Endodermal cell (in vitro differentiated cells): ENCODE results near the gene GOLGA8R. TPM values are rescaled to one million over a fixed set of nuclear protein-coding genes. Genes with fewer than 3 reads are reported as not detected.
"Not testable (repeated sequence)": the region's sequence is repeated elsewhere in the genome, so short reads cannot be mapped to it uniquely, and the experiment has no call there.

Experiments used
- DNase-seq: peaks from one replicate; pipeline ENCODE4 v3.0.0-alpha.2; 2017
- H3K27ac ChIP-seq: 2 replicates; pipeline ENCODE4 v1.5.1; 2013; ENCODE audit warnings: mild to moderate bottlenecking, low read depth, low read length, moderate library complexity
- H3K27me3 ChIP-seq: 2 replicates; pipeline ENCODE4 v1.6.1; 2013; ENCODE audit warnings: mild to moderate bottlenecking, low read length, moderate library complexity; ENCODE audit not compliant: insufficient read depth, control insufficient read depth, poor library complexity, severe bottlenecking
- H3K36me3 ChIP-seq: 2 replicates; pipeline ENCODE4 v1.7.0; 2013; ENCODE audit warnings: mild to moderate bottlenecking, low read length, moderate library complexity; ENCODE audit not compliant: control insufficient read depth, insufficient read depth
- H3K4me1 ChIP-seq: one replicate; pipeline ENCODE4 v1.7.0; 2013; ENCODE audit warnings: low read length; ENCODE audit not compliant: control insufficient read depth, insufficient read depth
- H3K4me3 ChIP-seq: 2 replicates; pipeline ENCODE4 v1.5.1; 2013; ENCODE audit warnings: mild to moderate bottlenecking, low read length, moderate library complexity
- H3K9ac ChIP-seq: 2 replicates; pipeline ENCODE4 v1.6.1; 2013; ENCODE audit warnings: mild to moderate bottlenecking, low read length, moderate library complexity; ENCODE audit not compliant: poor library complexity, severe bottlenecking; ENCODE audit errors: extremely low read depth
- H3K9me3 ChIP-seq: 2 replicates; pipeline ENCODE4 v1.6.1; 2013; ENCODE audit warnings: mild to moderate bottlenecking, low read length, moderate library complexity; ENCODE audit not compliant: control insufficient read depth
- H3K27ac Mint-ChIP-seq: 2 replicates; pipeline ENCODE4 v1.8.0; 2020; ENCODE audit warnings: mixed read lengths
- H3K27me3 Mint-ChIP-seq: 2 replicates; pipeline ENCODE4 v1.8.0; 2021; ENCODE audit warnings: mild to moderate bottlenecking, mixed read lengths; ENCODE audit not compliant: insufficient read depth
- H3K36me3 Mint-ChIP-seq: 2 replicates; pipeline ENCODE4 v1.8.0; 2020; ENCODE audit warnings: low read depth, mixed read lengths
- H3K4me1 Mint-ChIP-seq: 2 replicates; pipeline ENCODE4 v1.8.0; 2020; ENCODE audit warnings: mixed read lengths
- H3K4me3 Mint-ChIP-seq: 2 replicates; pipeline ENCODE4 v1.8.0; 2020; ENCODE audit warnings: mild to moderate bottlenecking, moderate library complexity, mixed read lengths
- H3K9me3 Mint-ChIP-seq: 2 replicates; pipeline ENCODE4 v1.8.0; 2020; ENCODE audit warnings: mild to moderate bottlenecking, mixed read lengths
- WGBS, 2 experiments: methylation state at CpG; one replicate each; pipeline versions ENCODE4 v1.1.5 to v1.1.7; 2013; ENCODE audit warnings: missing lambda C conversion rate in 2 of 2, mixed read lengths in 1 of 2; ENCODE audit not compliant: insufficient coverage in 1 of 2, insufficient read length in 1 of 2; 5-methylcytosine and 5-hydroxymethylcytosine counted together
- long read RNA-seq, 4 experiments: library from polyadenylated mRNA in 2 of 4; library from RNA in 1 of 4; library from capped mRNA in 1 of 4; stranded (forward) in 3 of 4; unstranded in 1 of 4; transcript quantifications; one replicate each; pipeline ENCODE4 v2.0.0, GENCODE V29; 2020 to 2021; ENCODE audit warnings: inconsistent platforms in 1 of 4
- polyA plus RNA-seq, 2 experiments: library from polyadenylated mRNA; stranded (reverse); fragments of 50-300 nt; gene quantifications; one replicate each; pipeline ENCODE4 v1.2.3, GENCODE V29; 2013
- total RNA-seq, 2 donors: library from RNA; stranded (reverse); fragmentation: NEBNext Ultra II Directional in 1 of 2; extraction: Animal tissue kit (Norgen Biotek cat#: 25700) in 1 of 2; gene quantifications; 2 replicates in 1 of 2; 3 replicates in 1 of 2; pipeline ENCODE4 v1.2.1, GENCODE V29; 2021

GOLGA8R gene, protein sequence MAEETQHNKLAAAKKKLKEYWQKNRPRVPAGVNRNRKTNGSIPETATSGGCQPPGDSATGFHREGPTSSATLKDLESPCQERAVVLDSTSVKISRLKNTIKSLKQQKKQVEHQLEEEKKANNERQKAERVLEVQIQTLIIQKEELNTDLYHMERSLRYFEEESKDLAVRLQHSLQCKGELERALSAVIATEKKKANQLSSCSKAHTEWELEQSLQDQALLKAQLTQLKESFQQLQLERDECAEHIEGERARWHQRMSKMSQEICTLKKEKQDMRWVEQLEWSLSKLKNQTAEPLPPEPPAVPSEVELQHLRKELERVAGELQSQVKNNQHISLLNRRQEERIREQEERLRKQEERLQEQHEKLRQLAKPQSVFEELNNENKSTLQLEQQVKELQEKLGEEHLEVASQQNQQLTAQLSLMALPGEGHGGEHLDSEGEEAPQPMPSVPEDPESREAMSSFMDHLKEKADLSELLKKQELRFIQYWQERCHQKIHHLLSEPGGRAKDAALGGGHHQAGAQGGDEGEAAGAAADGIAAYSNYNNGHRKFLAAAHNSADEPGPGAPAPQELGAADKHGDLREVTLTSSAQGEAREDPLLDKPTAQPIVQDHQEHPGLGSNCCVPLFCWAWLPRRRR
- 1 to 10 TPM in 1 of 2 donors, under 1 TPM in 1; 0.31 to 1.7 TPM for total RNA-seq
- not detected for polyA plus RNA-seq (2013, experiment 1 of 2)
- polyA plus RNA-seq (2013, experiment 2 of 2): 0.21 TPM
- long read RNA-seq, experiment 1: 0 reads
- long read RNA-seq, experiment 2: 0 reads
- long read RNA-seq, experiment 3: 0 reads
- long read RNA-seq, experiment 4: 0 reads

DNA sequence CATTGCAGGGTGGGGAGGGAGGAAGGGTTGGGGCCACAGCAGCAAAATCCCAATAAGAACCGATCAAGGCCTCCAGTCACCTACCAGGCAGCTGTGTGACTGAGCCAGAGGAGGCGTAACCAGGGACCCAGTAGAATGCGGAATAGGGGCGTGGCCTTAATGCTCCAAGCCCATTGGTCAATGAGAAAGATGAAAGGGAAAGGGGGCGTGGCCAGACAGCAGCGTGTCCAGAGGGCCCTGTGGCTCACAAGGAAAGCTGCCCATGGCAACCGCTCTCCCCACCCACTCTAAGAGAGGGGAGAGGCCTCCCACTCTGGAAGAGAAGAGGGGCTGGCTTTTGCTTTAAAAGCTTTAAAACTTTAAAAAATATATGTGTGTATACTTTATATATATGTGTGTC is at the start of gene GOLGA8R:
Gene GOLGA8R, minus strand, starts transcription at position 101 of the 400 bp plus-strand sequence. Its CDS starts 98 bp downstream, at position 3.
- H3K9me3 Mint-ChIP-seq, H3K9ac ChIP-seq, H3K27me3 ChIP-seq, H3K4me3 ChIP-seq, H3K27ac ChIP-seq, H3K27me3 Mint-ChIP-seq, H3K4me3 Mint-ChIP-seq, H3K4me1 ChIP-seq, DNase-seq, H3K36me3 ChIP-seq, H3K9me3 ChIP-seq, H3K27ac Mint-ChIP-seq, H3K4me1 Mint-ChIP-seq, H3K36me3 Mint-ChIP-seq: not testable (repeated sequence)
- no CpG with 5 or more reads among the region's 7 CpGs for WGBS, 2 experiments

DNA sequence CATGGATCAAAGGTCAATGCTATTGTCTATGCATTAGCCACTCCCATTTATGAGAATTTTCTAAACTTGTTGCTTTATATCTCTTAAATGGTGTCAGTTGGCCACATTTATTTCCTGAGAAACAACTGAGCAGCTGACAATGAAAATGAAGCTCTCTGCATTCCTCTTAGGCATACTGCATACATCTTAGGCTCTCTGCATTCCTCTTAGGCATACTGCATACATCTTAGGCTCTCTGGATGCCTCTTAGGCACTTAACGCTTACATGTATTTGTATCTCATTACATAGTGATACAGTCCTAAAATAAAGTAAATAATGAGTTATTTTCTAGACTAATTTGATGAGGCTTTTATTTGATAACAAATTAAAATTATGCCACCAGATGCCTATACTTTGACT is 49.8 kb upstream of the GOLGA8R start:
- H3K4me1 Mint-ChIP-seq, H3K4me1 ChIP-seq, H3K27ac ChIP-seq, H3K36me3 ChIP-seq, H3K9ac ChIP-seq, H3K27me3 ChIP-seq, H3K4me3 Mint-ChIP-seq, H3K9me3 ChIP-seq, DNase-seq, H3K9me3 Mint-ChIP-seq, H3K27me3 Mint-ChIP-seq, H3K4me3 ChIP-seq, H3K27ac Mint-ChIP-seq, H3K36me3 Mint-ChIP-seq: not testable (repeated sequence)
- WGBS, 2 experiments: no CpG with 5 or more reads among the region's 1 CpG

DNA sequence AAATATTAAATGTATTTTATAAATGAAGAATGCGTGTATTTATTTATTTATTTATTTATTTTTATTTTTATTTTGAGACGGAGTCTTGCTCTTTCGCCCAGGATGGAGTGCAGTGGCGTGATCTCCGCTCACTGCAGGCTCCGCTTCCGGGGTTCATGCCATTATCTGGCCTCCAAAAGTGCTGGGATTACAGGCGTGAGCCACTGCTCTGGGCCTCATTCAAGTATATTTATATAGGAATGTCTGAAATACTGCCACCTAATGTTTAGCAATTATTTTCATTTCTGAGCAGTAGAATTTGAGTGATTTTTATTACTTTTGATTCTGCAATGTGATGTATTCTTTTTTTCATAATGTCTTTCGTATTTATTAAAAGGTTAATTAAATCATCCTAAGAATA is 48.1 kb upstream of the GOLGA8R start:
- not testable (repeated sequence) for H3K9me3 Mint-ChIP-seq, H3K27ac ChIP-seq, H3K4me3 ChIP-seq, H3K27ac Mint-ChIP-seq, H3K4me3 Mint-ChIP-seq, H3K27me3 Mint-ChIP-seq, H3K4me1 Mint-ChIP-seq, H3K9ac ChIP-seq, DNase-seq, H3K27me3 ChIP-seq, H3K4me1 ChIP-seq, H3K36me3 Mint-ChIP-seq, H3K9me3 ChIP-seq, H3K36me3 ChIP-seq
- WGBS, 2 experiments: no CpG with 5 or more reads among the region's 9 CpGs

DNA sequence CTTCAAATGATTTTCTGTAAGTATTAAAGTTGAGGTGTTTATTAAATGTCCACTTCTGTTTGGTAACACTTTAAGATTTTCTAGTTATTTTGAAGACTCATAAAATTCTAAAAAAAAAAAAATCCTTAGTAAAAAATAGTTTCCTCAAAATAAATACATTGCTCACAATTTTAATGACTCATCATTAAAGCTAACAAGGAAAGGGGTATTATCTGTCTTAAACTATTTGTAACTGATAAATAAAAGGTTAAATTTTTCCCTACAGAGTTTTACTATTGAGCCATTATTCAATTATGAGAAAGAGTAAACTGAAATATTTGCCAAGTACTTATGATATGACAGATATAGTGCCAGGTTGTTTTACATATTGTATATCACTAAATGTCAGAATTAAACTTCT is 38.6 kb upstream of the GOLGA8R start:
- not testable (repeated sequence) for H3K4me1 ChIP-seq, H3K27ac Mint-ChIP-seq, H3K4me1 Mint-ChIP-seq, H3K27ac ChIP-seq, H3K36me3 ChIP-seq, H3K36me3 Mint-ChIP-seq, H3K4me3 ChIP-seq, H3K9me3 Mint-ChIP-seq, H3K27me3 ChIP-seq, H3K9ac ChIP-seq, H3K9me3 ChIP-seq, H3K4me3 Mint-ChIP-seq, H3K27me3 Mint-ChIP-seq, DNase-seq

DNA sequence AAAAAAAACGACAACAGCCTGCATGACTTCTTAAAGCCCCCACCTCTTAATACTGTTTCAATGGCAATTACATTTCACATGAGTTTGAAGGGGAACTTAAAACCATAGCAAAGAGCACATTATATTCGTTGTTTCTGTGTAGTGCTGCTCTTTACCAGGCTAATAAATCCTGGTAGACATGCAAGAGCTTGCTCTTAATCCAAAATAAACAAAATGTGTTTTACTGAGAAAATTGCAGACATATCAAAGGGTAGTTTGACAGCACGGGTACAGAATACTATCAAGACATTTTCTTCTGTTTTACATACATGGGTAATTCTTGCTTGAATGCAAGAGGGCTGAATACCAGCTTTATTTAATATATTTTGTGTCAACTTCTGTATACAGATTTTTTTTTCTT is 24.3 kb upstream of the GOLGA8R start:
- not testable (repeated sequence) for H3K9me3 Mint-ChIP-seq, H3K4me1 Mint-ChIP-seq, H3K36me3 Mint-ChIP-seq

DNA sequence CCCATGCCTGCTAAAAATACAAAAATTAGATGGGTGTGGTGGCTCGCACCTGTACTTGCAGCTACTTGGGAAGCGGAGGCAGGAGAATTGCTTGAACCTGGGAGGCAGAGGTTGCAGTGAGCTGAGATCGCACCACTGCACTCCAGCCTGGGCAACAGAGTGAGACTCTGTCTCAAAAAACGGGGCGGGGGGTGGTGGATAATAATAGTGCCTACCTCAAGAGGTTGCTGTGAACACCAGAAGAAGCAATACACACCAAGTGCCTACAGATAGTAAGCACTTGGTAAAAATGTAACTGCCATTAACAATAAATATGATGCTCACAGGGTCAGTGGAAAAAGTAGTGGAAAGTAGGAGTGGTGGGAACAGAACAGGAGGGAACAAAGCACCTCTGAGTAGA is 21.8 kb upstream of the GOLGA8R start:
- H3K36me3 Mint-ChIP-seq, H3K27me3 Mint-ChIP-seq, H3K27ac ChIP-seq, H3K9me3 ChIP-seq, DNase-seq, H3K4me3 Mint-ChIP-seq, H3K4me3 ChIP-seq, H3K36me3 ChIP-seq, H3K27me3 ChIP-seq, H3K9me3 Mint-ChIP-seq, H3K4me1 Mint-ChIP-seq, H3K4me1 ChIP-seq, H3K9ac ChIP-seq, H3K27ac Mint-ChIP-seq: not testable (repeated sequence)
- no CpG with 5 or more reads among the region's 5 CpGs for WGBS, 2 experiments

More for the DNA sequence above, 24.3 kb upstream of the GOLGA8R start:
- not testable (repeated sequence) for H3K27ac ChIP-seq, DNase-seq, H3K9me3 ChIP-seq, H3K4me1 ChIP-seq, H3K4me3 ChIP-seq, H3K4me3 Mint-ChIP-seq, H3K27me3 Mint-ChIP-seq, H3K9ac ChIP-seq, H3K27ac Mint-ChIP-seq, H3K27me3 ChIP-seq, H3K36me3 ChIP-seq
- WGBS, 2 experiments: no CpG with 5 or more reads among the region's 3 CpGs

DNA sequence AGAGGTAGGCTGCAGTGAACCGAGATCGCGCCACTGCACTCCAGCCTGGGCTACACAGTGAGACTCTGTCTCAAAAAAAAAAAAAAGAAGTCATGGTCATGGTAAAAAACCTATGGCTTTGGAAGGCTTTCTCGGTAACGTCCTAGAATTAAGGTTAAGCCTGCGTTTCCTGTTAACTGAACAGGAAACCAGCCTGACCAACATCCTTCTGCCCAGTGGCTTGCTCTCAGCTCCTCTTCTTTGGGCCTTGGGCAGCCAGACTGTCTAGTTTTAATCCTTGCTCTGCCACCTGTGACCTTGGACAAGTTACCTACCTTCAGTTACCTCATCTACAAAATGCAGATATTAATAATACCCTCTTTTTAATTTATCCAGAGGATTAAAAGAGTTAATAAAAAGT is 6.7 kb upstream of the GOLGA8R start:
- not testable (repeated sequence) for H3K9me3 Mint-ChIP-seq, H3K4me3 ChIP-seq, H3K9me3 ChIP-seq, H3K4me1 ChIP-seq, H3K27me3 Mint-ChIP-seq, H3K4me1 Mint-ChIP-seq, H3K27me3 ChIP-seq, DNase-seq, H3K4me3 Mint-ChIP-seq, H3K36me3 Mint-ChIP-seq, H3K27ac ChIP-seq, H3K27ac Mint-ChIP-seq, H3K36me3 ChIP-seq, H3K9ac ChIP-seq
- 99% methylated on average over 3 of the region's 6 CpGs; no CpG with 5 or more reads in 1 of the 2 experiments for WGBS, 2 experiments
